BJ (cell line): ENCODE measurements around the gene ATG4C. TPM values are rescaled to one million over a fixed set of nuclear protein-coding genes. Genes with fewer than 3 reads are reported as not detected.
"Not testable (repeated sequence)": the region's sequence is repeated elsewhere in the genome, so short reads cannot be mapped to it uniquely, and the experiment has no call there.

Experiments used
- CTCF ChIA-PET: fragments of 350-600 bp; formaldehyde crosslinking; extraction: SDS; loops from one replicate; lab custom pipeline; 2021; ENCODE audit warnings: antibody characterized with exemption, inconsistent platforms; lab: Yijun Ruan, JAX
- POLR2A ChIA-PET: fragments of 300-600 bp; sonication (Branson Sonifier 250); formaldehyde crosslinking; extraction: SDS; loops from one replicate; lab custom pipeline; 2021; ENCODE audit warnings: antibody characterized with exemption; lab: Charles Lee
- DNase-seq: peaks from one replicate; pipeline ENCODE4 v3.0.0-alpha.2; 2011; ENCODE audit warnings: low read depth
- H3K27me3 ChIP-seq: 2 replicates; pipeline ENCODE4 v1.6.0; 2011; ENCODE audit warnings: low read length; ENCODE audit not compliant: control insufficient read depth, insufficient read depth
- H3K36me3 ChIP-seq: 2 replicates; pipeline ENCODE4 v1.5.1; 2011; ENCODE audit warnings: low read length; ENCODE audit not compliant: control insufficient read depth, insufficient read depth
- H3K4me3 ChIP-seq: 2 replicates; pipeline ENCODE4 v1.5.1; 2011; ENCODE audit warnings: low read depth, mild to moderate bottlenecking, control low read depth, low read length
- CTCF ChIP-seq: IDR thresholded peaks from 2 replicates; pipeline ENCODE4 v1.5.1; 2011; ENCODE audit warnings: low read depth, mild to moderate bottlenecking, control low read depth, inconsistent platforms, low read length, moderate library complexity; ENCODE audit not compliant: insufficient read depth
- polyA plus RNA-seq: library from polyadenylated mRNA; depleted of rRNA; stranded (reverse); fragments of >200 nt; gene quantifications from 2 replicates; pipeline ENCODE4 v1.2.3, GENCODE V29; 2011

Gene ATG4C
- polyA plus RNA-seq, 1 experiment: 2.2 TPM

GRCh38 chr1:62761223-62761870 is 22.6 kb upstream of the ATG4C start:
- POLR2A ChIA-PET, H3K27me3 ChIP-seq, DNase-seq, H3K4me3 ChIP-seq, H3K36me3 ChIP-seq: not testable (repeated sequence)
- CTCF ChIA-PET: interaction anchor here (1.3 kb wide), 1 partner anchor 21 kb away, joined by 3 read pairs; no protein-coding TSS in a partner anchor

GRCh38 chr1:62762027-62762426 is 21.9 kb upstream of the ATG4C start:
- DNase-seq, H3K27me3 ChIP-seq, H3K36me3 ChIP-seq, H3K4me3 ChIP-seq, POLR2A ChIA-PET: not testable (repeated sequence)
- CTCF ChIA-PET: interaction anchor here (1.3 kb wide), 1 partner anchor 20 kb away, joined by 3 read pairs; no protein-coding TSS in a partner anchor

GRCh38 chr1:62765981-62766380 is 18.0 kb upstream of the ATG4C start:
- Histone ChIP-seq H3K4me3 (no peak overlapping the region), H3K36me3 (no peaks in the 10 kb centered on the region), H3K27me3 (no peaks in the 10 kb centered on the region)
- TF ChIP-seq CTCF: no peak
- DNase-seq: no peak
- POLR2A ChIA-PET: no interaction called here
- CTCF ChIA-PET: interaction anchor here (1.0 kb wide), 1 partner anchor 236 kb away, joined by 4 read pairs; no protein-coding TSS in a partner anchor

- H3K4me3 ChIP-seq, POLR2A ChIA-PET, CTCF ChIA-PET, DNase-seq, H3K27me3 ChIP-seq, H3K36me3 ChIP-seq: not testable (repeated sequence)
Observed at GRCh38 chr1:62768551-62768950, 15.4 kb upstream of the ATG4C start.

GRCh38 chr1:62772607-62773295 is 11.2 kb upstream of the ATG4C start:
- H3K27me3 ChIP-seq: no peaks in the 10 kb centered on the region
- no peaks in the 10 kb centered on the region for H3K36me3 ChIP-seq
- ChIA-PET CTCF (interaction anchor here (0.9 to 1.0 kb wide), 2 partner anchors 21 to 242 kb away, joined by 3 to 4 read pairs; no protein-coding TSS in a partner anchor), POLR2A (no interaction called here)
- TF ChIP-seq CTCF: no peak
- DNase-seq: no peak
- H3K4me3 ChIP-seq: no peak overlapping the region

GRCh38 chr1:62774006-62774405 is 9.9 kb upstream of the ATG4C start:
- ChIA-PET CTCF (interaction anchor here (0.6 kb wide), 1 partner anchor 583 kb away, joined by 3 read pairs; no protein-coding TSS in a partner anchor), POLR2A (no interaction called here)
- Histone ChIP-seq H3K27me3 (peaks cover 5% of the 10 kb centered on the region), H3K4me3 (no peak overlapping the region), H3K36me3 (no peaks in the 10 kb centered on the region)
- DNase-seq: no peak
- no peak for TF ChIP-seq CTCF
